ENCODE data around the gene TEAD1.

The TEAD1 gene

GRCh38 chr11:12917822-12918221, 243.6 kb downstream of the TEAD1 start:
- Mint-ChIP-seq H3K27me3 (peaks cover 17% of the 10 kb centered on the region), H3K4me1 (ENCODE audit: low read depth) (no peaks in the 10 kb centered on the region), H3K4me3 (no peak overlapping the region), H3K27ac (no peak overlapping the region), H3K36me3 (ENCODE audit: low read depth) (no peaks in the 10 kb centered on the region), H3K9me3 (no peaks in the 10 kb centered on the region)

- no peak overlapping the region for H3K4me3 Mint-ChIP-seq
These were observed 244.4 kb downstream of the TEAD1 start for GRCh38 chr11:12918667-12919066.

GRCh38 chr11:12922418-12922817, 248.2 kb downstream of the TEAD1 start:
- no peaks in the 10 kb centered on the region for H3K4me1 Mint-ChIP-seq (ENCODE audit: low read depth)
- H3K9me3 Mint-ChIP-seq, result no peaks in the 10 kb centered on the region

More at GRCh38 chr11:12918667-12919066, 244.4 kb downstream of the TEAD1 start:
- peaks cover 22% of the 10 kb centered on the region for H3K27me3 Mint-ChIP-seq
- H3K27ac Mint-ChIP-seq, result no peak overlapping the region
- H3K36me3 Mint-ChIP-seq (ENCODE audit: low read depth), result no peaks in the 10 kb centered on the region
- no peaks in the 10 kb centered on the region for H3K9me3 Mint-ChIP-seq
- no peaks in the 10 kb centered on the region for H3K4me1 Mint-ChIP-seq (ENCODE audit: low read depth)

GRCh38 chr11:12922980-12923507, 248.8 kb downstream of the TEAD1 start:
- Mint-ChIP-seq H3K4me3 (no peak overlapping the region), H3K4me1 (ENCODE audit: low read depth) (no peaks in the 10 kb centered on the region), H3K9me3 (no peaks in the 10 kb centered on the region), H3K36me3 (ENCODE audit: low read depth) (no peaks in the 10 kb centered on the region), H3K27ac (no peak overlapping the region), H3K27me3 (peaks cover 11% of the 10 kb centered on the region)

More at GRCh38 chr11:12922418-12922817, 248.2 kb downstream of the TEAD1 start:
- Mint-ChIP-seq H3K27ac (no peak overlapping the region), H3K4me3 (no peak overlapping the region), H3K36me3 (ENCODE audit: low read depth) (no peaks in the 10 kb centered on the region), H3K27me3 (peaks cover 11% of the 10 kb centered on the region)

- Mint-ChIP-seq H3K36me3 (ENCODE audit: low read depth) (no peaks in the 10 kb centered on the region), H3K9me3 (no peaks in the 10 kb centered on the region), H3K27ac (no peak overlapping the region), H3K27me3 (peaks cover 14% of the 10 kb centered on the region), H3K4me1 (ENCODE audit: low read depth) (no peaks in the 10 kb centered on the region), H3K4me3 (no peak overlapping the region)
These were observed 250.4 kb downstream of the TEAD1 start for GRCh38 chr11:12924650-12925049.

GRCh38 chr11:12925520-12925919, 251.3 kb downstream of the TEAD1 start:
- Mint-ChIP-seq H3K9me3 (no peaks in the 10 kb centered on the region), H3K27me3 (peaks cover 14% of the 10 kb centered on the region), H3K27ac (no peak overlapping the region), H3K36me3 (ENCODE audit: low read depth) (no peaks in the 10 kb centered on the region), H3K4me3 (no peak overlapping the region), H3K4me1 (ENCODE audit: low read depth) (no peaks in the 10 kb centered on the region)

- no peaks in the 10 kb centered on the region for H3K36me3 Mint-ChIP-seq (ENCODE audit: low read depth)
- no peak overlapping the region for H3K27ac Mint-ChIP-seq
- no peak overlapping the region for H3K4me3 Mint-ChIP-seq
- H3K9me3 Mint-ChIP-seq, result no peaks in the 10 kb centered on the region
- H3K27me3 Mint-ChIP-seq, result peaks cover 14% of the 10 kb centered on the region
- no peaks in the 10 kb centered on the region for H3K4me1 Mint-ChIP-seq (ENCODE audit: low read depth)
These were observed 253.0 kb downstream of the TEAD1 start for GRCh38 chr11:12927221-12927620.

GRCh38 chr11:12927886-12928285, 253.7 kb downstream of the TEAD1 start:
- no peak overlapping the region for H3K4me3 Mint-ChIP-seq
- H3K27me3 Mint-ChIP-seq, result peaks cover 14% of the 10 kb centered on the region
- H3K27ac Mint-ChIP-seq, result no peak overlapping the region
- no peaks in the 10 kb centered on the region for H3K36me3 Mint-ChIP-seq (ENCODE audit: low read depth)
- no peaks in the 10 kb centered on the region for H3K4me1 Mint-ChIP-seq (ENCODE audit: low read depth)
- no peaks in the 10 kb centered on the region for H3K9me3 Mint-ChIP-seq

- H3K9me3 Mint-ChIP-seq, result no peaks in the 10 kb centered on the region
- H3K4me3 Mint-ChIP-seq, result no peak overlapping the region
- no peak overlapping the region for H3K27ac Mint-ChIP-seq
- peaks cover 13% of the 10 kb centered on the region for H3K27me3 Mint-ChIP-seq
- no peaks in the 10 kb centered on the region for H3K4me1 Mint-ChIP-seq (ENCODE audit: low read depth)
- no peaks in the 10 kb centered on the region for H3K36me3 Mint-ChIP-seq (ENCODE audit: low read depth)
These were observed 256.6 kb downstream of the TEAD1 start for GRCh38 chr11:12930850-12931249.

GRCh38 chr11:12932485-12932884, 258.3 kb downstream of the TEAD1 start:
- H3K4me3 Mint-ChIP-seq, result no peak overlapping the region
- peaks cover 13% of the 10 kb centered on the region for H3K27me3 Mint-ChIP-seq
- no peaks in the 10 kb centered on the region for H3K4me1 Mint-ChIP-seq (ENCODE audit: low read depth)
- no peaks in the 10 kb centered on the region for H3K9me3 Mint-ChIP-seq
- no peak overlapping the region for H3K27ac Mint-ChIP-seq
- no peaks in the 10 kb centered on the region for H3K36me3 Mint-ChIP-seq (ENCODE audit: low read depth)

- Mint-ChIP-seq H3K27ac (no peak overlapping the region), H3K4me3 (no peak overlapping the region), H3K36me3 (ENCODE audit: low read depth) (no peaks in the 10 kb centered on the region), H3K9me3 (no peaks in the 10 kb centered on the region), H3K27me3 (peaks cover 8% of the 10 kb centered on the region), H3K4me1 (ENCODE audit: low read depth) (no peaks in the 10 kb centered on the region)
These were observed 262.0 kb downstream of the TEAD1 start for GRCh38 chr11:12936200-12936599.

- Mint-ChIP-seq H3K36me3 (ENCODE audit: low read depth) (no peaks in the 10 kb centered on the region), H3K27ac (no peak overlapping the region), H3K4me1 (ENCODE audit: low read depth) (no peaks in the 10 kb centered on the region), H3K9me3 (no peaks in the 10 kb centered on the region), H3K27me3 (peaks cover 12% of the 10 kb centered on the region), H3K4me3 (no peak overlapping the region)
These were observed 264.5 kb downstream of the TEAD1 start for GRCh38 chr11:12938590-12939247.

- no peak overlapping the region for H3K4me3 Mint-ChIP-seq
These were observed 267.4 kb downstream of the TEAD1 start for GRCh38 chr11:12941671-12942070.

GRCh38 chr11:12942157-12942556, 267.9 kb downstream of the TEAD1 start:
- H3K4me3 Mint-ChIP-seq, result no peak overlapping the region
- no peaks in the 10 kb centered on the region for H3K9me3 Mint-ChIP-seq
- no peaks in the 10 kb centered on the region for H3K4me1 Mint-ChIP-seq (ENCODE audit: low read depth)
- no peaks in the 10 kb centered on the region for H3K36me3 Mint-ChIP-seq (ENCODE audit: low read depth)
- no peak overlapping the region for H3K27ac Mint-ChIP-seq
- H3K27me3 Mint-ChIP-seq, result peaks cover 29% of the 10 kb centered on the region

More at GRCh38 chr11:12941671-12942070, 267.4 kb downstream of the TEAD1 start:
- H3K36me3 Mint-ChIP-seq (ENCODE audit: low read depth), result no peaks in the 10 kb centered on the region
- no peak overlapping the region for H3K27ac Mint-ChIP-seq
- H3K9me3 Mint-ChIP-seq, result no peaks in the 10 kb centered on the region
- H3K4me1 Mint-ChIP-seq (ENCODE audit: low read depth), result no peaks in the 10 kb centered on the region
- H3K27me3 Mint-ChIP-seq, result peaks cover 24% of the 10 kb centered on the region

GRCh38 chr11:12943311-12943710, 269.1 kb downstream of the TEAD1 start:
- Mint-ChIP-seq H3K27ac (no peak overlapping the region), H3K9me3 (no peaks in the 10 kb centered on the region), H3K4me3 (no peak overlapping the region), H3K4me1 (ENCODE audit: low read depth) (no peaks in the 10 kb centered on the region), H3K36me3 (ENCODE audit: low read depth) (no peaks in the 10 kb centered on the region), H3K27me3 (peaks cover 39% of the 10 kb centered on the region)

GRCh38 chr11:12944889-12945288, 270.7 kb downstream of the TEAD1 start:
- Mint-ChIP-seq H3K27me3 (peaks cover 43% of the 10 kb centered on the region), H3K4me3 (no peak overlapping the region), H3K27ac (no peak overlapping the region), H3K9me3 (no peaks in the 10 kb centered on the region), H3K4me1 (ENCODE audit: low read depth) (no peaks in the 10 kb centered on the region), H3K36me3 (ENCODE audit: low read depth) (no peaks in the 10 kb centered on the region)
